Measurements from ENCODE around the gene FBXO41.

FBXO41 gene

GRCh38 chr2:73284296-73285158 is at the start of gene FBXO41:
FBXO41 (minus strand) TSS chr2:73284478; CDS start chr2:73269630, 14,848 bp downstream.
- in situ Hi-C loops (cut with HindIII; ENCODE audit: low pct_ligation_motif_present, low pct_unique_long_range_greater_than_20kb, low sequenced_read_pairs): no loop called here
- DNase-seq: peak; percentile 57

GRCh38 chr2:73334045-73334444 is 49.8 kb upstream of the FBXO41 start:
- no peak for DNase-seq
- in situ Hi-C loops (cut with HindIII; ENCODE audit: low pct_ligation_motif_present, low pct_unique_long_range_greater_than_20kb, low sequenced_read_pairs): no loop called here

GRCh38 chr2:73333564-73333963 is 49.3 kb upstream of the FBXO41 start:
- DNase-seq: no peak
- in situ Hi-C loops (cut with HindIII; ENCODE audit: low pct_ligation_motif_present, low pct_unique_long_range_greater_than_20kb, low sequenced_read_pairs): no loop called here

- DNase-seq: no peak
- in situ Hi-C loops (cut with HindIII; ENCODE audit: low pct_ligation_motif_present, low pct_unique_long_range_greater_than_20kb, low sequenced_read_pairs): no loop called here
Measured at GRCh38 chr2:73324126-73324725, 39.9 kb upstream of the FBXO41 start.

GRCh38 chr2:73323551-73323950 is 39.3 kb upstream of the FBXO41 start:
- DNase-seq: no peak
- in situ Hi-C loops (cut with HindIII; ENCODE audit: low pct_ligation_motif_present, low pct_unique_long_range_greater_than_20kb, low sequenced_read_pairs): no loop called here

- in situ Hi-C loops (cut with HindIII; ENCODE audit: low pct_ligation_motif_present, low pct_unique_long_range_greater_than_20kb, low sequenced_read_pairs): no loop called here
- no peak for DNase-seq
Measured at GRCh38 chr2:73314441-73314840, 30.2 kb upstream of the FBXO41 start.

GRCh38 chr2:73307720-73308119 is 23.4 kb upstream of the FBXO41 start:
- in situ Hi-C loops (cut with HindIII; ENCODE audit: low pct_ligation_motif_present, low pct_unique_long_range_greater_than_20kb, low sequenced_read_pairs): no loop called here
- DNase-seq: no peak

GRCh38 chr2:73301636-73302035 is 17.4 kb upstream of the FBXO41 start:
- in situ Hi-C loops (cut with HindIII; ENCODE audit: low pct_ligation_motif_present, low pct_unique_long_range_greater_than_20kb, low sequenced_read_pairs): no loop called here
- no peak for DNase-seq

GRCh38 chr2:73300926-73301325 is 16.6 kb upstream of the FBXO41 start:
- DNase-seq: no peak
- in situ Hi-C loops (cut with HindIII; ENCODE audit: low pct_ligation_motif_present, low pct_unique_long_range_greater_than_20kb, low sequenced_read_pairs): no loop called here

GRCh38 chr2:73297586-73297985 is 13.3 kb upstream of the FBXO41 start:
- DNase-seq: no peak
- in situ Hi-C loops (cut with HindIII; ENCODE audit: low pct_ligation_motif_present, low pct_unique_long_range_greater_than_20kb, low sequenced_read_pairs): no loop called here

- DNase-seq: no peak
- in situ Hi-C loops (cut with HindIII; ENCODE audit: low pct_ligation_motif_present, low pct_unique_long_range_greater_than_20kb, low sequenced_read_pairs): no loop called here
Measured at GRCh38 chr2:73297151-73297559, 12.9 kb upstream of the FBXO41 start.

- peak; percentile 63 for DNase-seq
- in situ Hi-C loops (cut with HindIII; ENCODE audit: low pct_ligation_motif_present, low pct_unique_long_range_greater_than_20kb, low sequenced_read_pairs): no loop called here
Measured at GRCh38 chr2:73295751-73296400, 11.6 kb upstream of the FBXO41 start.

GRCh38 chr2:73294239-73294638 is 10.0 kb upstream of the FBXO41 start:
- no peak for DNase-seq
- in situ Hi-C loops (cut with HindIII; ENCODE audit: low pct_ligation_motif_present, low pct_unique_long_range_greater_than_20kb, low sequenced_read_pairs): no loop called here

GRCh38 chr2:73293534-73294171 is 9.4 kb upstream of the FBXO41 start, which contains the start of gene EGR4:
EGR4 (minus strand) TSS chr2:73293548; CDS start chr2:73293317, 231 bp downstream.
- peak; percentile 72 for DNase-seq
- in situ Hi-C loops (cut with HindIII; ENCODE audit: low pct_ligation_motif_present, low pct_unique_long_range_greater_than_20kb, low sequenced_read_pairs): no loop called here

- DNase-seq: no peak
- in situ Hi-C loops (cut with HindIII; ENCODE audit: low pct_ligation_motif_present, low pct_unique_long_range_greater_than_20kb, low sequenced_read_pairs): no loop called here
Measured at GRCh38 chr2:73292906-73293533, 8.7 kb upstream of the FBXO41 start.

- in situ Hi-C loops (cut with HindIII; ENCODE audit: low pct_ligation_motif_present, low pct_unique_long_range_greater_than_20kb, low sequenced_read_pairs): no loop called here
- DNase-seq: no peak
Measured at GRCh38 chr2:73292316-73292905, 8.1 kb upstream of the FBXO41 start.

GRCh38 chr2:73291461-73292315 is 7.4 kb upstream of the FBXO41 start:
- in situ Hi-C loops (cut with HindIII; ENCODE audit: low pct_ligation_motif_present, low pct_unique_long_range_greater_than_20kb, low sequenced_read_pairs): no loop called here

More at GRCh38 chr2:73291461-73292315, 7.4 kb upstream of the FBXO41 start:
- no peak for DNase-seq

Measured in ACHN (cell line).